ENCODE measurements around the gene DIS3L2. TPM values are rescaled to one million over a fixed set of nuclear protein-coding genes. Genes with fewer than 3 reads are reported as not detected.

DIS3L2 gene
- total RNA-seq, 1 donor from 2014 or later, result 11.8 TPM

GRCh38 chr2:232038251-232038880 is 76.9 kb downstream of the DIS3L2 start:
- no peak for TF ChIP-seq CTCF (IDR thresholded peaks at IDR 0.05; ENCODE audit: insufficient read depth, low read length, severe bottlenecking)
- Histone ChIP-seq H3K27me3 (ENCODE audit: control insufficient read depth, insufficient read depth, low read length) (no peaks in the 10 kb centered on the region), H3K4me3 (ENCODE audit: low read depth, low read length) (no peak overlapping the region), H3K36me3 (ENCODE audit: control insufficient read depth, insufficient read depth, low read length) (no peaks in the 10 kb centered on the region)
- FAIRE-seq (no peak), DNase-seq (ENCODE audit: low read depth) (no peak)

- FAIRE-seq, result no peak
Measured at GRCh38 chr2:232038881-232039485, 77.5 kb downstream of the DIS3L2 start.

GRCh38 chr2:232042911-232043574 is 81.5 kb downstream of the DIS3L2 start:
- Histone ChIP-seq H3K27me3 (ENCODE audit: control insufficient read depth, insufficient read depth, low read length) (no peaks in the 10 kb centered on the region), H3K4me3 (ENCODE audit: low read depth, low read length) (no peak overlapping the region), H3K36me3 (ENCODE audit: control insufficient read depth, insufficient read depth, low read length) (no peaks in the 10 kb centered on the region)
- DNase-seq (ENCODE audit: low read depth) (peak; percentile 8), FAIRE-seq (peak; percentile 64)
- TF ChIP-seq CTCF (IDR thresholded peaks at IDR 0.05; ENCODE audit: insufficient read depth, low read length, severe bottlenecking), result no peak

More at GRCh38 chr2:232038881-232039485, 77.5 kb downstream of the DIS3L2 start:
- no peak for DNase-seq (ENCODE audit: low read depth)
- Histone ChIP-seq H3K36me3 (ENCODE audit: control insufficient read depth, insufficient read depth, low read length) (no peaks in the 10 kb centered on the region), H3K27me3 (ENCODE audit: control insufficient read depth, insufficient read depth, low read length) (no peaks in the 10 kb centered on the region), H3K4me3 (ENCODE audit: low read depth, low read length) (no peak overlapping the region)
- no peak for TF ChIP-seq CTCF (IDR thresholded peaks at IDR 0.05; ENCODE audit: insufficient read depth, low read length, severe bottlenecking)

GRCh38 chr2:232043966-232044365 is 82.5 kb downstream of the DIS3L2 start:
- DNase-seq (ENCODE audit: low read depth) (no peak), FAIRE-seq (no peak)
- Histone ChIP-seq H3K4me3 (ENCODE audit: low read depth, low read length) (no peak overlapping the region), H3K27me3 (ENCODE audit: control insufficient read depth, insufficient read depth, low read length) (no peaks in the 10 kb centered on the region), H3K36me3 (ENCODE audit: control insufficient read depth, insufficient read depth, low read length) (no peaks in the 10 kb centered on the region)
- no peak for TF ChIP-seq CTCF (IDR thresholded peaks at IDR 0.05; ENCODE audit: insufficient read depth, low read length, severe bottlenecking)

GRCh38 chr2:232049350-232049749 is 87.8 kb downstream of the DIS3L2 start:
- TF ChIP-seq CTCF (IDR thresholded peaks at IDR 0.05; ENCODE audit: insufficient read depth, low read length, severe bottlenecking), result no peak
- no peak overlapping the region for H3K4me3 ChIP-seq (ENCODE audit: low read depth, low read length)
- H3K36me3 ChIP-seq (ENCODE audit: control insufficient read depth, insufficient read depth, low read length), result no peaks in the 10 kb centered on the region
- FAIRE-seq (no peak), DNase-seq (ENCODE audit: low read depth) (no peak)
- no peaks in the 10 kb centered on the region for H3K27me3 ChIP-seq (ENCODE audit: control insufficient read depth, insufficient read depth, low read length)

Measured in bronchial epithelial cell (primary cell).